ENCODE measurements around the gene COMMD3. TPM values are rescaled to one million over a fixed set of nuclear protein-coding genes. Genes with fewer than 3 reads are reported as not detected.

The COMMD3 gene
- total RNA-seq (2022), result 69.4 and 73.4 TPM in 2 replicates
- Bru-seq, nascent RNA, result percentile 84 among the genes with signal in this experiment
- BruChase-seq, experiment 1, labeled RNA remaining after a 6-hour chase, result percentile 96 among the genes with signal in this experiment
- BruChase-seq, experiment 2, labeled RNA remaining after a 2-hour chase, result percentile 93 among the genes with signal in this experiment
- long read RNA-seq, transcript COMMD3-201 (8 exons, 1,342 nt), result major isoform, 97 of 114 reads
- long read RNA-seq, partial matches to known transcripts, result 0 of 114 reads
- long read RNA-seq, other reads (novel, unspliced or antisense), result 9 of 114 reads

- DNase-seq (ENCODE audit: unreplicated experiment), result peak; percentile 86
- CTCF ChIA-PET, result interaction anchor here (0.6 to 3.0 kb wide), 13 partner anchors 14 to 820 kb away, joined by 3 to 15 read pairs (median 3); partner anchors contain the start of gene DNAJC1
- intact Hi-C loops (cut with micrococcal nuclease), result loop anchor here (1.0 to 5.0 kb wide), 4 partner anchors 70 to 314 kb away; partner anchors contain the start of gene DNAJC1
- Mint-ChIP-seq H3K9me3 (ENCODE audit: unreplicated experiment) (no peaks in the 10 kb centered on the region), H3K27me3 (ENCODE audit: insufficient read depth, unreplicated experiment) (no peaks in the 10 kb centered on the region), H3K27ac (ENCODE audit: low read depth, unreplicated experiment) (peak within 1 kb of the TSS; percentile 84), H3K36me3 (ENCODE audit: insufficient read depth, unreplicated experiment) (no peaks in the 10 kb centered on the region), H3K4me3 (ENCODE audit: unreplicated experiment) (peak within 1 kb of the TSS; percentile 85), H3K4me1 (ENCODE audit: insufficient read depth, unreplicated experiment) (peaks cover 16% of the 10 kb centered on the region)
- TF ChIP-seq CTCF (IDR thresholded peaks at IDR 0.05; ENCODE audit: unreplicated experiment), result no peak
- POLR2A ChIA-PET, result interaction anchor here (0.5 to 8.0 kb wide), 34 partner anchors 10 to 795 kb away, joined by 3 to 239 read pairs (median 5); partner anchors contain the start of genes DNAJC1 and SKIDA1
- BruUV-seq (replicated peaks), result no TSS peak
Measured at GRCh38 chr10:22316286-22317075, at the start of gene COMMD3. Gene COMMD3, plus strand, starts transcription at chr10:22316388. Its CDS starts 30 bp downstream, at chr10:22316418.

GRCh38 chr10:22268503-22268902, 47.7 kb upstream of the COMMD3 start:
- no peak for TF ChIP-seq CTCF (IDR thresholded peaks at IDR 0.05; ENCODE audit: unreplicated experiment)
- Mint-ChIP-seq H3K4me1 (ENCODE audit: insufficient read depth, unreplicated experiment) (no peaks in the 10 kb centered on the region), H3K9me3 (ENCODE audit: unreplicated experiment) (no peaks in the 10 kb centered on the region), H3K27ac (ENCODE audit: low read depth, unreplicated experiment) (no peak overlapping the region), H3K36me3 (ENCODE audit: insufficient read depth, unreplicated experiment) (no peaks in the 10 kb centered on the region), H3K27me3 (ENCODE audit: insufficient read depth, unreplicated experiment) (no peaks in the 10 kb centered on the region), H3K4me3 (ENCODE audit: unreplicated experiment) (no peak overlapping the region)
- CTCF ChIA-PET, result no interaction called here
- no TSS peak for BruUV-seq (replicated peaks)
- no peak for DNase-seq (ENCODE audit: unreplicated experiment)
- POLR2A ChIA-PET, result interaction anchor here (0.6 to 0.7 kb wide), 2 partner anchors 39 to 75 kb away, joined by 4 to 5 read pairs; no protein-coding TSS in a partner anchor
- intact Hi-C loops (cut with micrococcal nuclease), result no loop called here

GRCh38 chr10:22271786-22272185, 44.4 kb upstream of the COMMD3 start:
- no peak for TF ChIP-seq CTCF (IDR thresholded peaks at IDR 0.05; ENCODE audit: unreplicated experiment)
- ChIA-PET POLR2A (no interaction called here), CTCF (no interaction called here)

GRCh38 chr10:22278441-22278782, 37.8 kb upstream of the COMMD3 start:
- Mint-ChIP-seq H3K36me3 (ENCODE audit: insufficient read depth, unreplicated experiment) (no peaks in the 10 kb centered on the region), H3K4me1 (ENCODE audit: insufficient read depth, unreplicated experiment) (no peaks in the 10 kb centered on the region), H3K27ac (ENCODE audit: low read depth, unreplicated experiment) (no peak overlapping the region), H3K9me3 (ENCODE audit: unreplicated experiment) (no peaks in the 10 kb centered on the region), H3K27me3 (ENCODE audit: insufficient read depth, unreplicated experiment) (peaks cover 15% of the 10 kb centered on the region), H3K4me3 (ENCODE audit: unreplicated experiment) (no peak overlapping the region)
- BruUV-seq (replicated peaks), result no TSS peak
- intact Hi-C loops (cut with micrococcal nuclease), result no loop called here
- POLR2A ChIA-PET, result no interaction called here
- no peak for TF ChIP-seq CTCF (IDR thresholded peaks at IDR 0.05; ENCODE audit: unreplicated experiment)
- no peak for DNase-seq (ENCODE audit: unreplicated experiment)
- CTCF ChIA-PET, result interaction anchor here (0.7 kb wide), 1 partner anchor 297 kb away, joined by 5 read pairs; no protein-coding TSS in a partner anchor

More at GRCh38 chr10:22271786-22272185, 44.4 kb upstream of the COMMD3 start:
- Mint-ChIP-seq H3K36me3 (ENCODE audit: insufficient read depth, unreplicated experiment) (no peaks in the 10 kb centered on the region), H3K4me3 (ENCODE audit: unreplicated experiment) (no peak overlapping the region), H3K9me3 (ENCODE audit: unreplicated experiment) (no peaks in the 10 kb centered on the region), H3K4me1 (ENCODE audit: insufficient read depth, unreplicated experiment) (no peaks in the 10 kb centered on the region), H3K27me3 (ENCODE audit: insufficient read depth, unreplicated experiment) (no peaks in the 10 kb centered on the region), H3K27ac (ENCODE audit: low read depth, unreplicated experiment) (no peak overlapping the region)
- intact Hi-C loops (cut with micrococcal nuclease), result no loop called here
- BruUV-seq (replicated peaks), result no TSS peak
- DNase-seq (ENCODE audit: unreplicated experiment), result no peak

All from MCF 10A (cell line).